Liver (tissue), 3 donors: ENCODE data around the gene CPNE1.

Experiments used
- NR2F2 ChIP-seq: IDR thresholded peaks from 2 replicates; pipeline ENCODE4 v1.6.1; 2016; ENCODE audit warnings: antibody characterized with exemption
- RAD21 ChIP-seq, 2 donors: IDR thresholded peaks; 2 replicates each; pipeline ENCODE4 v1.6.1; 2016; ENCODE audit warnings: antibody characterized with exemption in 2 of 2, mild to moderate bottlenecking in 2 of 2
- TAF1 ChIP-seq: conservative IDR thresholded peaks from 2 replicates; pipeline ENCODE4 v1.6.1; 2016; ENCODE audit warnings: antibody characterized with exemption, mild to moderate bottlenecking
- TF ChIP-seq, protein P1 (sequence below): fragments of 150-350 bp; IDR thresholded peaks from 2 replicates; pipeline ENCODE4 v1.5.1; 2017; ENCODE audit warnings: improper control_type of control experiment, low read depth, low read length; ENCODE audit not compliant: missing input control
- donor health status: healthy.
- donor health status: healthy.

DNA sequence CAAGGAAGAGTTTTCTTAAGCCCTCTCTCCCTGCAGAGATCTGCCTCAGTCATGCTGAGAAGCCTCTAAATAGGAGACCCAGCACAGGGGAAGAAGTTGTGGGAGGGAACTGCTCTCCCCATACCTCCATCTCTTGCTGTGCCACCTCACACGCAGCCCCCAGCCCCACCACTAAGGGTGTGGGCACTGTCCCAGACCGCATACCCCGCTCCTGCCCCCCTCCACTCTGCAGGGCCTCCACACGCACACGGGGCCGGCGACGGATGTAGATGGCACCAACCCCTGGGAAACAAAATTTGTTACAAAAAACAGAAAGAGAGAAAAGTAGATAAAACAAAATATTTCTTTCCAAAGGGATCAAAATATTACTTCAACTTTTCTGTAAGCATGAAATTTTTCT is 10.2 kb upstream of the CPNE1 start:
- TF ChIP-seq, protein P1, sequence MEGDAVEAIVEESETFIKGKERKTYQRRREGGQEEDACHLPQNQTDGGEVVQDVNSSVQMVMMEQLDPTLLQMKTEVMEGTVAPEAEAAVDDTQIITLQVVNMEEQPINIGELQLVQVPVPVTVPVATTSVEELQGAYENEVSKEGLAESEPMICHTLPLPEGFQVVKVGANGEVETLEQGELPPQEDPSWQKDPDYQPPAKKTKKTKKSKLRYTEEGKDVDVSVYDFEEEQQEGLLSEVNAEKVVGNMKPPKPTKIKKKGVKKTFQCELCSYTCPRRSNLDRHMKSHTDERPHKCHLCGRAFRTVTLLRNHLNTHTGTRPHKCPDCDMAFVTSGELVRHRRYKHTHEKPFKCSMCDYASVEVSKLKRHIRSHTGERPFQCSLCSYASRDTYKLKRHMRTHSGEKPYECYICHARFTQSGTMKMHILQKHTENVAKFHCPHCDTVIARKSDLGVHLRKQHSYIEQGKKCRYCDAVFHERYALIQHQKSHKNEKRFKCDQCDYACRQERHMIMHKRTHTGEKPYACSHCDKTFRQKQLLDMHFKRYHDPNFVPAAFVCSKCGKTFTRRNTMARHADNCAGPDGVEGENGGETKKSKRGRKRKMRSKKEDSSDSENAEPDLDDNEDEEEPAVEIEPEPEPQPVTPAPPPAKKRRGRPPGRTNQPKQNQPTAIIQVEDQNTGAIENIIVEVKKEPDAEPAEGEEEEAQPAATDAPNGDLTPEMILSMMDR: no peak
- no peak for TF ChIP-seq RAD21 (IDR thresholded peaks at IDR 0.05)
- no peak for TF ChIP-seq TAF1
- TF ChIP-seq NR2F2: no peak
